WTC11 (cell line): ENCODE data around the gene TNFRSF14. TPM values are rescaled to one million over a fixed set of nuclear protein-coding genes. Genes with fewer than 3 reads are reported as not detected.

ENCODE experiments used
- ATAC-seq: fragments of 200-7000 bp; cut with Tn5 transposase; 2 replicates; pipeline ENCODE4 v1.10.0; 2021; ENCODE audit warnings: mild to moderate bottlenecking, moderate library complexity
- CTCF ChIA-PET: fragments of 300-600 bp; sonication (Branson Sonifier 250); formaldehyde crosslinking; loops from one replicate; lab custom pipeline; 2021; ENCODE audit warnings: antibody characterized with exemption; lab: Charles Lee
- POLR2A ChIA-PET: fragments of 350-600 bp; sonication (Branson Sonifier 250); formaldehyde crosslinking; loops from one replicate; lab custom pipeline; 2021; ENCODE audit warnings: antibody characterized with exemption; lab: Charles Lee
- DNase-seq: peaks from one replicate; pipeline ENCODE4 v3.0.0; 2021; ENCODE audit warnings: low spot score
- H3K27ac Mint-ChIP-seq: 2 replicates; pipeline ENCODE4 v1.8.0; 2021; ENCODE audit warnings: mixed read lengths
- H3K27me3 Mint-ChIP-seq: 2 replicates; pipeline ENCODE4 v1.8.0; 2021; ENCODE audit warnings: low read depth, mild to moderate bottlenecking, moderate library complexity, mixed read lengths
- H3K36me3 Mint-ChIP-seq: 2 replicates; pipeline ENCODE4 v1.8.0; 2021; ENCODE audit warnings: mixed read lengths
- H3K4me1 Mint-ChIP-seq: 2 replicates; pipeline ENCODE4 v1.8.0; 2022; ENCODE audit warnings: mixed read lengths
- H3K4me3 Mint-ChIP-seq: 2 replicates; pipeline ENCODE4 v1.8.0; 2021; ENCODE audit warnings: mild to moderate bottlenecking, moderate library complexity, mixed read lengths
- H3K9me3 Mint-ChIP-seq: 2 replicates; pipeline ENCODE4 v1.8.0; 2021; ENCODE audit warnings: mixed read lengths
- CREB1 ChIP-seq: sonication (generic); formaldehyde crosslinking; IDR thresholded peaks from 2 replicates; pipeline ENCODE4 v1.8.0; 2023; ENCODE audit warnings: mild to moderate bottlenecking, missing genetic modification reagents
- E2F4 ChIP-seq: sonication (generic); formaldehyde crosslinking; IDR thresholded peaks from 2 replicates; pipeline ENCODE4 v1.8.1; 2022; ENCODE audit warnings: low read depth, mild to moderate bottlenecking, moderate library complexity, missing genetic modification reagents, borderline replicate concordance
- ELF4 ChIP-seq: sonication (generic); formaldehyde crosslinking; IDR thresholded peaks from 2 replicates; pipeline ENCODE4 v1.8.1; 2022; ENCODE audit warnings: low read depth, mild to moderate bottlenecking, moderate library complexity, missing genetic modification reagents
- GRHL2 ChIP-seq: fragments of 250-450 bp; sonication (Bioruptor Pico); IDR thresholded peaks from 2 replicates; pipeline ENCODE4 v1.8.0; 2022; ENCODE audit warnings: mild to moderate bottlenecking, moderate library complexity; ENCODE audit not compliant: insufficient replicate concordance, severe bottlenecking
- GTF2I ChIP-seq: fragments of 250-450 bp; sonication (Bioruptor Pico); conservative IDR thresholded peaks from 2 replicates; pipeline ENCODE4 v1.4.0; 2021; ENCODE audit warnings: mild to moderate bottlenecking
- IRF2 ChIP-seq: sonication (generic); formaldehyde crosslinking; IDR thresholded peaks from 2 replicates; pipeline ENCODE4 v1.8.0; 2022; ENCODE audit warnings: low read depth, missing genetic modification reagents, borderline replicate concordance
- JAZF1 ChIP-seq: fragments of 250-450 bp; sonication (Bioruptor Pico); IDR thresholded peaks from 2 replicates; pipeline ENCODE4 v1.9.0; 2021; ENCODE audit warnings: moderate library complexity, mild to moderate bottlenecking, inconsistent platforms
- MXD4 ChIP-seq: fragments of 250-450 bp; sonication (Bioruptor Pico); IDR thresholded peaks from 2 replicates; pipeline ENCODE4 v1.8.0; 2021; ENCODE audit warnings: mild to moderate bottlenecking, moderate library complexity, borderline replicate concordance
- NFE2L1 ChIP-seq: sonication (generic); formaldehyde crosslinking; IDR thresholded peaks from 2 replicates; pipeline ENCODE4 v1.8.1; 2023; ENCODE audit warnings: missing genetic modification reagents
- NR3C1 ChIP-seq: sonication (generic); formaldehyde crosslinking; conservative IDR thresholded peaks from 2 replicates; pipeline ENCODE4 v1.8.1; 2023; ENCODE audit warnings: low read depth, mild to moderate bottlenecking, missing genetic modification reagents
- RELA ChIP-seq: sonication (generic); formaldehyde crosslinking; IDR thresholded peaks from 2 replicates; pipeline ENCODE4 v1.8.1; 2022; ENCODE audit warnings: missing genetic modification reagents, mild to moderate bottlenecking, borderline replicate concordance
- SMAD3 ChIP-seq: sonication (generic); formaldehyde crosslinking; IDR thresholded peaks from 2 replicates; pipeline ENCODE4 v1.8.0; 2022; ENCODE audit warnings: missing genetic modification reagents, mild to moderate bottlenecking, borderline replicate concordance
- SMAD4 ChIP-seq: sonication (generic); formaldehyde crosslinking; IDR thresholded peaks from 2 replicates; pipeline ENCODE4 v1.8.0; 2022; ENCODE audit warnings: mild to moderate bottlenecking, missing genetic modification reagents
- ZNF121 ChIP-seq: sonication (generic); formaldehyde crosslinking; IDR thresholded peaks from 2 replicates; pipeline ENCODE4 v1.8.0; 2023; ENCODE audit warnings: missing genetic modification reagents
- ZNF138 ChIP-seq: sonication (generic); formaldehyde crosslinking; conservative IDR thresholded peaks from 2 replicates; pipeline ENCODE4 v1.8.1; 2022; ENCODE audit warnings: mild to moderate bottlenecking, moderate library complexity, missing genetic modification reagents
- ZNF232 ChIP-seq: sonication (generic); formaldehyde crosslinking; IDR thresholded peaks from 2 replicates; pipeline ENCODE4 v1.8.0; 2022; ENCODE audit warnings: mild to moderate bottlenecking, missing genetic modification reagents
- ZNF423 ChIP-seq: fragments of 250-450 bp; sonication (Bioruptor Pico); IDR thresholded peaks from 2 replicates; pipeline ENCODE4 v2.1.2; 2022; ENCODE audit warnings: mild to moderate bottlenecking, moderate library complexity
- total RNA-seq: library from RNA; stranded (reverse); gene quantifications from 3 replicates; pipeline ENCODE4 v1.2.3, GENCODE V29; 2021
- TF ChIP-seq, protein P1 (sequence below): sonication (generic); formaldehyde crosslinking; IDR thresholded peaks from 2 replicates; pipeline ENCODE4 v1.8.0; 2023; ENCODE audit warnings: missing genetic modification reagents, mild to moderate bottlenecking, borderline replicate concordance
- TF ChIP-seq, protein P2 (sequence below): sonication (generic); formaldehyde crosslinking; IDR thresholded peaks from 2 replicates; pipeline ENCODE4 v1.8.1; 2022; ENCODE audit warnings: low read depth, missing genetic modification reagents, borderline replicate concordance
- TF ChIP-seq, protein P3 (sequence below): sonication (generic); formaldehyde crosslinking; conservative IDR thresholded peaks from 2 replicates; pipeline ENCODE4 v1.8.1; 2023; ENCODE audit warnings: mild to moderate bottlenecking, low read depth, missing genetic modification reagents, moderate library complexity
- TF ChIP-seq, protein P4 (sequence below): sonication (generic); formaldehyde crosslinking; IDR thresholded peaks from 2 replicates; pipeline ENCODE4 v1.8.0; 2022; ENCODE audit warnings: mild to moderate bottlenecking, missing genetic modification reagents
- TF ChIP-seq, protein P5 (sequence below): fragments of 250-450 bp; sonication (Bioruptor Pico); IDR thresholded peaks from 2 replicates; pipeline ENCODE4 v2.1.2; 2022; ENCODE audit warnings: mild to moderate bottlenecking, moderate library complexity

Gene TNFRSF14
- total RNA-seq, 1 experiment from 2014 or later, result 0.87 TPM

GRCh38 chr1:2519029-2519685 is 37.0 kb upstream of the TNFRSF14 start:
- CTCF ChIA-PET, result interaction anchor here (1.2 to 1.3 kb wide), 2 partner anchors 29 to 89 kb away, joined by 3 read pairs; no protein-coding TSS in a partner anchor
- Mint-ChIP-seq H3K4me1 (peaks cover 4% of the 10 kb centered on the region), H3K27me3 (no peaks in the 10 kb centered on the region), H3K9me3 (no peaks in the 10 kb centered on the region)
- no peak for DNase-seq
- TF ChIP-seq, protein P1, sequence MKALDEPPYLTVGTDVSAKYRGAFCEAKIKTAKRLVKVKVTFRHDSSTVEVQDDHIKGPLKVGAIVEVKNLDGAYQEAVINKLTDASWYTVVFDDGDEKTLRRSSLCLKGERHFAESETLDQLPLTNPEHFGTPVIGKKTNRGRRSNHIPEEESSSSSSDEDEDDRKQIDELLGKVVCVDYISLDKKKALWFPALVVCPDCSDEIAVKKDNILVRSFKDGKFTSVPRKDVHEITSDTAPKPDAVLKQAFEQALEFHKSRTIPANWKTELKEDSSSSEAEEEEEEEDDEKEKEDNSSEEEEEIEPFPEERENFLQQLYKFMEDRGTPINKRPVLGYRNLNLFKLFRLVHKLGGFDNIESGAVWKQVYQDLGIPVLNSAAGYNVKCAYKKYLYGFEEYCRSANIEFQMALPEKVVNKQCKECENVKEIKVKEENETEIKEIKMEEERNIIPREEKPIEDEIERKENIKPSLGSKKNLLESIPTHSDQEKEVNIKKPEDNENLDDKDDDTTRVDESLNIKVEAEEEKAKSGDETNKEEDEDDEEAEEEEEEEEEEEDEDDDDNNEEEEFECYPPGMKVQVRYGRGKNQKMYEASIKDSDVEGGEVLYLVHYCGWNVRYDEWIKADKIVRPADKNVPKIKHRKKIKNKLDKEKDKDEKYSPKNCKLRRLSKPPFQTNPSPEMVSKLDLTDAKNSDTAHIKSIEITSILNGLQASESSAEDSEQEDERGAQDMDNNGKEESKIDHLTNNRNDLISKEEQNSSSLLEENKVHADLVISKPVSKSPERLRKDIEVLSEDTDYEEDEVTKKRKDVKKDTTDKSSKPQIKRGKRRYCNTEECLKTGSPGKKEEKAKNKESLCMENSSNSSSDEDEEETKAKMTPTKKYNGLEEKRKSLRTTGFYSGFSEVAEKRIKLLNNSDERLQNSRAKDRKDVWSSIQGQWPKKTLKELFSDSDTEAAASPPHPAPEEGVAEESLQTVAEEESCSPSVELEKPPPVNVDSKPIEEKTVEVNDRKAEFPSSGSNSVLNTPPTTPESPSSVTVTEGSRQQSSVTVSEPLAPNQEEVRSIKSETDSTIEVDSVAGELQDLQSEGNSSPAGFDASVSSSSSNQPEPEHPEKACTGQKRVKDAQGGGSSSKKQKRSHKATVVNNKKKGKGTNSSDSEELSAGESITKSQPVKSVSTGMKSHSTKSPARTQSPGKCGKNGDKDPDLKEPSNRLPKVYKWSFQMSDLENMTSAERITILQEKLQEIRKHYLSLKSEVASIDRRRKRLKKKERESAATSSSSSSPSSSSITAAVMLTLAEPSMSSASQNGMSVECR, result no peak
- no peak for TF ChIP-seq ELF4
- no peak for TF ChIP-seq JAZF1
- TF ChIP-seq ZNF423 (CRISPR knock-in tag), result no peak
- TF ChIP-seq, all 79 proteins: peak for 0
- no peak for ATAC-seq
- POLR2A ChIA-PET, result no interaction called here
- H3K27ac Mint-ChIP-seq, result no peak overlapping the region
- peaks cover 19% of the 10 kb centered on the region for H3K36me3 Mint-ChIP-seq
- H3K4me3 Mint-ChIP-seq, result no peak overlapping the region

GRCh38 chr1:2519729-2520128 is 36.4 kb upstream of the TNFRSF14 start:
- Mint-ChIP-seq H3K9me3 (no peaks in the 10 kb centered on the region), H3K4me1 (peaks cover 10% of the 10 kb centered on the region), H3K27ac (no peak overlapping the region), H3K27me3 (no peaks in the 10 kb centered on the region), H3K36me3 (peaks cover 19% of the 10 kb centered on the region), H3K4me3 (no peak overlapping the region)
- POLR2A ChIA-PET, result no interaction called here
- no peak for DNase-seq
- CTCF ChIA-PET, result interaction anchor here (1.3 kb wide), 1 partner anchor 90 kb away, joined by 3 read pairs; no protein-coding TSS in a partner anchor
- no peak for ATAC-seq
- no peak for TF ChIP-seq IRF2 (CRISPR knock-in tag)
- TF ChIP-seq, protein P2, sequence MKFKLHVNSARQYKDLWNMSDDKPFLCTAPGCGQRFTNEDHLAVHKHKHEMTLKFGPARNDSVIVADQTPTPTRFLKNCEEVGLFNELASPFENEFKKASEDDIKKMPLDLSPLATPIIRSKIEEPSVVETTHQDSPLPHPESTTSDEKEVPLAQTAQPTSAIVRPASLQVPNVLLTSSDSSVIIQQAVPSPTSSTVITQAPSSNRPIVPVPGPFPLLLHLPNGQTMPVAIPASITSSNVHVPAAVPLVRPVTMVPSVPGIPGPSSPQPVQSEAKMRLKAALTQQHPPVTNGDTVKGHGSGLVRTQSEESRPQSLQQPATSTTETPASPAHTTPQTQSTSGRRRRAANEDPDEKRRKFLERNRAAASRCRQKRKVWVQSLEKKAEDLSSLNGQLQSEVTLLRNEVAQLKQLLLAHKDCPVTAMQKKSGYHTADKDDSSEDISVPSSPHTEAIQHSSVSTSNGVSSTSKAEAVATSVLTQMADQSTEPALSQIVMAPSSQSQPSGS (CRISPR knock-in tag), result no peak
- TF ChIP-seq, protein P3, sequence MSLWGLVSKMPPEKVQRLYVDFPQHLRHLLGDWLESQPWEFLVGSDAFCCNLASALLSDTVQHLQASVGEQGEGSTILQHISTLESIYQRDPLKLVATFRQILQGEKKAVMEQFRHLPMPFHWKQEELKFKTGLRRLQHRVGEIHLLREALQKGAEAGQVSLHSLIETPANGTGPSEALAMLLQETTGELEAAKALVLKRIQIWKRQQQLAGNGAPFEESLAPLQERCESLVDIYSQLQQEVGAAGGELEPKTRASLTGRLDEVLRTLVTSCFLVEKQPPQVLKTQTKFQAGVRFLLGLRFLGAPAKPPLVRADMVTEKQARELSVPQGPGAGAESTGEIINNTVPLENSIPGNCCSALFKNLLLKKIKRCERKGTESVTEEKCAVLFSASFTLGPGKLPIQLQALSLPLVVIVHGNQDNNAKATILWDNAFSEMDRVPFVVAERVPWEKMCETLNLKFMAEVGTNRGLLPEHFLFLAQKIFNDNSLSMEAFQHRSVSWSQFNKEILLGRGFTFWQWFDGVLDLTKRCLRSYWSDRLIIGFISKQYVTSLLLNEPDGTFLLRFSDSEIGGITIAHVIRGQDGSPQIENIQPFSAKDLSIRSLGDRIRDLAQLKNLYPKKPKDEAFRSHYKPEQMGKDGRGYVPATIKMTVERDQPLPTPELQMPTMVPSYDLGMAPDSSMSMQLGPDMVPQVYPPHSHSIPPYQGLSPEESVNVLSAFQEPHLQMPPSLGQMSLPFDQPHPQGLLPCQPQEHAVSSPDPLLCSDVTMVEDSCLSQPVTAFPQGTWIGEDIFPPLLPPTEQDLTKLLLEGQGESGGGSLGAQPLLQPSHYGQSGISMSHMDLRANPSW (CRISPR knock-in tag), result no peak
- no peak for TF ChIP-seq GTF2I (CRISPR knock-in tag)
- TF ChIP-seq SMAD3 (CRISPR knock-in tag), result no peak
- no peak for TF ChIP-seq SMAD4
- TF ChIP-seq, protein P4, sequence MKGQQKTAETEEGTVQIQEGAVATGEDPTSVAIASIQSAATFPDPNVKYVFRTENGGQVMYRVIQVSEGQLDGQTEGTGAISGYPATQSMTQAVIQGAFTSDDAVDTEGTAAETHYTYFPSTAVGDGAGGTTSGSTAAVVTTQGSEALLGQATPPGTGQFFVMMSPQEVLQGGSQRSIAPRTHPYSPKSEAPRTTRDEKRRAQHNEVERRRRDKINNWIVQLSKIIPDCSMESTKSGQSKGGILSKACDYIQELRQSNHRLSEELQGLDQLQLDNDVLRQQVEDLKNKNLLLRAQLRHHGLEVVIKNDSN (CRISPR knock-in tag), result no peak
- no peak for TF ChIP-seq MXD4
- TF ChIP-seq, protein P5, sequence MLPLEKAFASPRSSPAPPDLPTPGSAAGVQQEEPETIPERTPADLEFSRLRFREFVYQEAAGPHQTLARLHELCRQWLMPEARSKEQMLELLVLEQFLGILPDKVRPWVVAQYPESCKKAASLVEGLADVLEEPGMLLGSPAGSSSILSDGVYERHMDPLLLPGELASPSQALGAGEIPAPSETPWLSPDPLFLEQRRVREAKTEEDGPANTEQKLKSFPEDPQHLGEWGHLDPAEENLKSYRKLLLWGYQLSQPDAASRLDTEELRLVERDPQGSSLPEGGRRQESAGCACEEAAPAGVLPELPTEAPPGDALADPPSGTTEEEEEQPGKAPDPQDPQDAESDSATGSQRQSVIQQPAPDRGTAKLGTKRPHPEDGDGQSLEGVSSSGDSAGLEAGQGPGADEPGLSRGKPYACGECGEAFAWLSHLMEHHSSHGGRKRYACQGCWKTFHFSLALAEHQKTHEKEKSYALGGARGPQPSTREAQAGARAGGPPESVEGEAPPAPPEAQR (CRISPR knock-in tag), result no peak
- no peak for TF ChIP-seq GRHL2 (CRISPR knock-in tag)
- TF ChIP-seq ELF4, result no peak
- TF ChIP-seq ZNF138 (CRISPR knock-in tag), result no peak
- no peak for TF ChIP-seq E2F4 (CRISPR knock-in tag)
- no peak for TF ChIP-seq ZNF232 (CRISPR knock-in tag)
- TF ChIP-seq RELA (CRISPR knock-in tag), result no peak
- no peak for TF ChIP-seq ZNF121
- no peak for TF ChIP-seq CREB1 (CRISPR knock-in tag)
- TF ChIP-seq NR3C1 (CRISPR knock-in tag), result no peak
- TF ChIP-seq NFE2L1 (CRISPR knock-in tag), result no peak
